Thyroid gland (tissue), 4 donors: ENCODE measurements around the gene NEXN.

Experiments
- CTCF ChIP-seq, 6 experiments: fragments of 200-600 bp in 3 of 6; fragments of 450-650 bp in 3 of 6; sonication (generic) in 3 of 6; IDR thresholded peaks; one replicate each; pipeline ENCODE4 v1.5.1; 2016 to 2019; ENCODE audit warnings: antibody characterized with exemption in 6 of 6, mild to moderate bottlenecking in 2 of 6, inconsistent platforms in 1 of 6, moderate library complexity in 1 of 6
- POLR2A ChIP-seq, 2 donors: fragments of 450-650 bp; IDR thresholded peaks; one replicate each; pipeline ENCODE4 v1.6.1; 2017; ENCODE audit warnings: antibody characterized with exemption in 2 of 2, mild to moderate bottlenecking in 2 of 2, moderate library complexity in 1 of 2

GRCh38 chr1:77888081-77888780 lies at the start of gene NEXN:
- TF ChIP-seq CTCF (IDR thresholded peaks at IDR 0.05) = no peak
- TF ChIP-seq POLR2A (IDR thresholded peaks at IDR 0.05) = peak in 1 of 2 donors; percentile 82
